CD4-positive, CD25-positive, alpha-beta regulatory T cell (primary cell): ENCODE measurements around the gene CNNM4. TPM values are rescaled to one million over a fixed set of nuclear protein-coding genes. Genes with fewer than 3 reads are reported as not detected.

Experiments used
- ATAC-seq, 2 donors: fragments of 150-1000 bp; cut with Tn5 transposase; one replicate each; pipeline ENCODE4 v1.10.0; 2021; ENCODE audit warnings: low read depth in 2 of 2, moderate number of reproducible peaks in 2 of 2, moderate library complexity in 1 of 2
- DNase-seq, 3 donors: peaks; one replicate each; pipeline versions ENCODE4 v3.0.0 to v3.0.0-alpha.2; 2012 to 2022; ENCODE audit warnings: mixed read lengths in 1 of 3
- H3K27ac ChIP-seq: one replicate; pipeline ENCODE4 v1.7.0; 2013; ENCODE audit warnings: mild to moderate bottlenecking, low read length; ENCODE audit not compliant: insufficient read depth, poor library complexity, severe bottlenecking
- H3K27me3 ChIP-seq: one replicate; pipeline ENCODE4 v1.7.0; 2013; ENCODE audit warnings: low read length; ENCODE audit not compliant: control insufficient read depth, insufficient read depth
- H3K36me3 ChIP-seq: one replicate; pipeline ENCODE4 v1.7.0; 2013; ENCODE audit warnings: mild to moderate bottlenecking, low read length, moderate library complexity; ENCODE audit not compliant: control insufficient read depth, insufficient read depth
- H3K4me1 ChIP-seq: 2 replicates; pipeline ENCODE4 v1.7.0; 2013; ENCODE audit warnings: mild to moderate bottlenecking, low read length; ENCODE audit not compliant: insufficient read depth, control insufficient read depth, poor library complexity, severe bottlenecking
- H3K4me3 ChIP-seq: one replicate; pipeline ENCODE4 v1.7.0; 2013; ENCODE audit warnings: low read depth, mild to moderate bottlenecking, low read length, moderate library complexity
- H3K9me3 ChIP-seq, 2 experiments: 1 replicate in 1 of 2; 2 replicates in 1 of 2; pipeline ENCODE4 v1.7.0; 2013; ENCODE audit warnings: low read length in 2 of 2, mild to moderate bottlenecking in 1 of 2, moderate library complexity in 1 of 2; ENCODE audit not compliant: control insufficient read depth in 2 of 2
- H3K27ac Mint-ChIP-seq, 3 donors: one replicate each; pipeline ENCODE4 v1.8.0; 2020 to 2022; ENCODE audit warnings: mild to moderate bottlenecking in 3 of 3, mixed read lengths in 3 of 3, moderate library complexity in 2 of 3
- H3K27me3 Mint-ChIP-seq: one replicate; pipeline ENCODE4 v1.8.0; 2022; ENCODE audit warnings: mild to moderate bottlenecking, mixed read lengths
- H3K36me3 Mint-ChIP-seq: one replicate; pipeline ENCODE4 v1.8.0; 2020; ENCODE audit warnings: mixed read lengths
- H3K4me1 Mint-ChIP-seq, 4 donors: one replicate each; pipeline ENCODE4 v1.8.0; 2020 to 2022; ENCODE audit warnings: mixed read lengths in 4 of 4, mild to moderate bottlenecking in 1 of 4
- H3K4me3 Mint-ChIP-seq, 4 donors: one replicate each; pipeline ENCODE4 v1.8.0; 2020 to 2022; ENCODE audit warnings: mild to moderate bottlenecking in 4 of 4, mixed read lengths in 4 of 4, moderate library complexity in 3 of 4
- H3K9me3 Mint-ChIP-seq, 7 donors: one replicate each; pipeline ENCODE4 v1.8.0; 2020 to 2022; ENCODE audit warnings: mixed read lengths in 7 of 7, mild to moderate bottlenecking in 3 of 7, moderate library complexity in 2 of 7
- polyA plus RNA-seq, 4 donors: library from polyadenylated mRNA; unstranded; fragments of 300-500 nt; fragmentation: Illumina TruSeq; gene quantifications; one replicate each; pipeline ENCODE4 v1.2.3, GENCODE V29; 2021
- total RNA-seq: library from RNA; stranded (reverse); gene quantifications from one replicate; pipeline ENCODE4 v1.2.3, GENCODE V29; 2022

The CNNM4 gene
- total and polyA plus RNA-seq, 5 donors from 2014 or later, result 0.98 to 11.2 (median 3.1) TPM

DNA sequence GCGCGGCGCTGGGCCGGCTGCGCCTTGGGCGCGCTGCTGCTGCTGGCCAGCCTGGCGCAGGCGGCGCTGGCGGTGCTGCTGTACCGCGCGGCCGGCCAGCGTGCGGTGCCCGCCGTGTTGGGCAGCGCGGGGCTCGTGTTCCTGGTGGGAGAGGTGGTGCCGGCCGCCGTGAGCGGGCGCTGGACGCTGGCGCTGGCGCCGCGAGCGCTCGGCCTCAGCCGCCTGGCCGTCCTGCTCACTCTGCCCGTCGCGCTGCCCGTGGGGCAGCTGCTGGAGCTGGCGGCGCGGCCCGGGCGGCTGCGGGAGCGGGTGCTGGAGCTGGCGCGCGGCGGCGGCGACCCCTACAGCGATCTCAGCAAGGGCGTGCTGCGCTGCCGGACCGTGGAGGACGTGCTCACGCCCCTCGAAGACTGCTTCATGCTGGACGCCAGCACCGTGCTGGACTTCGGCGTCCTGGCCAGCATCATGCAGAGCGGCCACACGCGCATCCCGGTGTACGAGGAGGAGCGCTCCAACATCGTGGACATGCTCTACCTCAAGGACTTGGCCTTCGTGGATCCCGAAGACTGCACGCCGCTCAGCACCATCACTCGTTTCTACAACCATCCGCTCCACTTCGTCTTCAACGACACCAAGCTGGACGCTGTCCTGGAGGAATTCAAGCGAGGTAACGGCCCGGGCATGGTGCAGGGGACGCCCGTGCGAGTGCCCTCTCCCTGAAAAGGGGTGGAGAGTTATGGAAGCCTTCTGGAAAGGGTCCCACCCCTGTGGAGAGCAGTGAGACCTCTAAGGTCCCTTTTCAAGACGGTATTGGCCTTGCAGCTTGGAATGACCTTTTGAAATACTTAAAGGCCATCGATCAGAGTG lies 56.4 kb downstream of the CNNM4 start:
- H3K36me3 Mint-ChIP-seq, result peaks cover 8% of the 10 kb centered on the region
- Histone ChIP-seq H3K27ac (no peak overlapping the region), H3K4me3 (peak overlapping the region; percentile 75), H3K4me1 (peaks cover 53% of the 10 kb centered on the region), H3K27me3 (no peaks in the 10 kb centered on the region), H3K9me3 (no peaks in the 10 kb centered on the region), H3K36me3 (peaks cover 5% of the 10 kb centered on the region)
- no peaks in the 10 kb centered on the region for H3K9me3 Mint-ChIP-seq
- peak overlapping the region; percentile 87 to 96 (median 94) for H3K4me3 Mint-ChIP-seq
- peak in 1 of 3 donors; percentile 24 for DNase-seq
- no peak for ATAC-seq
- H3K27me3 Mint-ChIP-seq, result no peaks in the 10 kb centered on the region
- H3K4me1 Mint-ChIP-seq, result peaks cover 30 to 70% (median 54%) of the 10 kb centered on the region in 4 donors
- H3K27ac Mint-ChIP-seq, result peak overlapping the region in 2 of 3 donors; percentile 73 to 87

DNA sequence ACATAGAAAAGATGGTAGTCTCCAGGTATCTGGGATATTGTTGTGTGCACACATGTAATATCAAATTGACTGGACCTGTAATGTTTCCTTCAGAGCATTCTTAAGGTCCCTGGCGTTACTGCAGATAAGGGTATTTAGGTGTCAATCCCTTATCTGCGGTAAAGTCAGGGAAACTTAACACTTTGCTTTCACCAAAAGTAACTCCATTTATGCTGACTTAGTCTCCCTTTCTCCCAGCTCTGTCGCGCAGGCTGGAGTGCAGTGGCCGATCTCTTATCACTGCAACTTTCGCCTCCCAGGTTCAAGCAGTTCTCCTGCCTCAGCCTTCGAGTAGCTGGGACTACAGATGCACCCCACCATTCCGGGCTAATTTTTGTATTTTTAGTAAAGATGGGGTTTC lies 57.2 kb downstream of the CNNM4 start:
- H3K4me1 ChIP-seq, result peaks cover 53% of the 10 kb centered on the region
- peak overlapping the region in 2 of 3 donors; percentile 73 to 87 for H3K27ac Mint-ChIP-seq
- H3K27me3 ChIP-seq, result no peaks in the 10 kb centered on the region
- H3K4me1 Mint-ChIP-seq, result peaks cover 27 to 70% (median 52%) of the 10 kb centered on the region in 4 donors
- H3K36me3 Mint-ChIP-seq, result peaks cover 6% of the 10 kb centered on the region
- peak overlapping the region; percentile 87 to 96 (median 94) for H3K4me3 Mint-ChIP-seq
- H3K27ac ChIP-seq, result no peak overlapping the region
- DNase-seq, result no peak
- H3K4me3 ChIP-seq, result peak overlapping the region; percentile 75
- ATAC-seq, result no peak
- H3K9me3 ChIP-seq, result no peaks in the 10 kb centered on the region
- H3K27me3 Mint-ChIP-seq, result no peaks in the 10 kb centered on the region
- H3K9me3 Mint-ChIP-seq, result no peaks in the 10 kb centered on the region
- H3K36me3 ChIP-seq, result peaks cover 8% of the 10 kb centered on the region

DNA sequence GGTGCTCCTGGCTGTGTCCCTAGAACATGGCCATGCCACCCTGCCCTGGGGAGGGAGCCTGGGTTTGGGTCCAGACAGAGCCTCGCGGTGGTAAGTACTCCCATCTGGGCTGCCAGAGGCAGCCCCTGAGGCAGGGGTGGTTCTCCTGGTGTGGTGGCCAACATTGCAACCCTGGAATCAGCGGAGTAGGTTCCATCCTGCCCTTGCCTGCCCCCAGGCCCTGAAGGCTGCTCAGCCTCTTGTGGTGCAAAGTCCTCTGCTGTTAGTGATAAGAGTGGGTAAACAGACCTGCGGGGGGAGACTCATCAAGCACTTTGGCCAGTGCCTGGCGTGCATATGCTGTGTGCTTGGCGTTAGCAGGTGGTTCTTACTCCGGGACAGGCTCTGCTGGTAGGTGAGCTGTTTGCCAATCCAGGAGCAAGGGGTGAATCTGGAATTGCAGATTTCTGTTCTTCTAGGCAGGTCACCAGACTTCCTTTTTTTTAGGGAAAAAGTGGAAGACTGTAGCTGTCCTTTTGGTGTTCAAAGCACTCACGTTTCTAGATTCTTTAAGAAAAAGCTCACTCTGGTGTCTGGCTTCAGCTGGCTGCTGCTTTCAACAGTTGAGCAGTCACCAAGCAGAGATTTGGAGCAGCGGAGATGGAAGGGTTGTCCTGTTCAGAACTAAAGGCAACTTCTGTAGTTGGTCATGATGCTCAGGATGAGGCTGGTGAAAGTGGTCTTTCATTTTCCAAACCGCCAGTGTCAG lies 58.6 kb downstream of the CNNM4 start:
- Mint-ChIP-seq H3K27ac (peak overlapping the region; percentile 51 to 79 (median 69)), H3K27me3 (no peaks in the 10 kb centered on the region), H3K4me3 (peak overlapping the region; percentile 87 to 96 (median 94)), H3K36me3 (peaks cover 5% of the 10 kb centered on the region), H3K4me1 (peaks cover 25 to 71% (median 55%) of the 10 kb centered on the region in 4 donors), H3K9me3 (no peaks in the 10 kb centered on the region)
- DNase-seq (no peak), ATAC-seq (no peak)
- no peaks in the 10 kb centered on the region for H3K9me3 ChIP-seq
- H3K27me3 ChIP-seq, result no peaks in the 10 kb centered on the region
- H3K4me3 ChIP-seq, result peak overlapping the region; percentile 57
- H3K4me1 ChIP-seq, result peaks cover 53% of the 10 kb centered on the region
- H3K27ac ChIP-seq, result no peak overlapping the region
- H3K36me3 ChIP-seq, result peaks cover 21% of the 10 kb centered on the region

DNA sequence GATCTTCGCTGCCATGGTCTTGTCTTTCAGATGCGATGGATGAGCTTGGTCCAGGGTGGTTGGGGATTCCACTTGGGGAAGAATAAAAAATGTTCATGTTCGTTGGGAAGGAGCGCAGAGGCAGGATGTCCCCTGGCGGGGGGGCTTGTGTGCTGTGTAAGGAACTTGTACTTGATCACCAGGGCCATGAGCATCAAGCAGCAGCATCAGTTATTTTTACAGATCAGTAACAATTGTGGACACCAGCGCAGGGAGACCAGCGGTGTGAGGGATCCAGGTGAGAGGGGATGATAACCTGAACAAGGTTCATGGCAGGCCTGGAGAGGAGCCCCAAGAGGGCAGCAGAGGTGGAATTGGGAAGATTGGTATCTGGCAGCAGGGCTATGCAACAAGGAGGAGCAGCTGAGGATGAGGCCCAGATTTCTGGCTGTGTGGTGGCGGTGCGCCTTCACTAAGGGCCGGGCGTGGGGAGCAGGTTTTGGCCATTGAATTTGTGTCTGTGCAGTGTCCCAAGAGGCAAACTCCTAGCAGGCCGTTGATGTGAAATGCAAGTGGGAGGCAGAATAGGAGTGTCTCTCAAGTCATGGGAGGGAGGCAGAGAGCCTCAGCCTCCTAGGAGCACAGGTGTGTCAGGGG lies 59.3 kb downstream of the CNNM4 start:
- Mint-ChIP-seq H3K4me1 (peaks cover 25 to 68% (median 54%) of the 10 kb centered on the region in 4 donors), H3K4me3 (peak overlapping the region; percentile 48 to 96 (median 89)), H3K9me3 (no peaks in the 10 kb centered on the region), H3K27me3 (no peaks in the 10 kb centered on the region), H3K36me3 (peaks cover 8% of the 10 kb centered on the region), H3K27ac (peak overlapping the region; percentile 51 to 79 (median 69))
- Histone ChIP-seq H3K4me3 (peak overlapping the region; percentile 26), H3K9me3 (no peaks in the 10 kb centered on the region), H3K27ac (no peak overlapping the region), H3K4me1 (peaks cover 52% of the 10 kb centered on the region), H3K27me3 (no peaks in the 10 kb centered on the region), H3K36me3 (peaks cover 26% of the 10 kb centered on the region)
- DNase-seq (no peak), ATAC-seq (no peak)

DNA sequence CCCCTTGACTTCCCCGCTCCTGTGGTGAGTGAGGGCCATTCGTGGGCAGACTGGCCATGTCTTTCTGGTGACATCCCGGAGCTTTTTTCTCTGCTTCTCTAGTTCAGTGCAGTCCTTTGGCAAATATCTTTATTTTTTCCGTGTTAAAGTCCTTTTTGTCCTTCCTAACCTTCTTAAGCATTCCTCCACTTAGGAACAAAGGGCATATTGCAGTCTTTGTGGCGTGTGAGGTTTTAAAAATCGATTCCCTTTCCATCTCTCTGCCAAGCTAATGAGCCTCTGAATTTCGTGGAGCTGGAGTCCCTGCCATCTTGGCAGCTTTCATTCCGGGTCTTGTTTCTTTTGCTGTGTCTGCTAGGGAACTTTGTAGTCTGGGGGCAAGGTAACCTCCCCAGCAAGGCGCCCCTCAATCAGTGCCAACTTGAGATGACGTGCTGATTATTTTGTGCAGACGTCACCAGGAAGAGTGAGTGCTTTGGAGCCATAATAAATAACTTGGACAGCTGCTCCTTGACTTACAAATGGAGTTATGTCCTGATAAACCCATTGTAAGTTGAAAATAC lies 60.5 kb downstream of the CNNM4 start:
- peaks cover 11% of the 10 kb centered on the region for H3K36me3 Mint-ChIP-seq
- H3K36me3 ChIP-seq, result peaks cover 38% of the 10 kb centered on the region
- no peak for ATAC-seq

DNA sequence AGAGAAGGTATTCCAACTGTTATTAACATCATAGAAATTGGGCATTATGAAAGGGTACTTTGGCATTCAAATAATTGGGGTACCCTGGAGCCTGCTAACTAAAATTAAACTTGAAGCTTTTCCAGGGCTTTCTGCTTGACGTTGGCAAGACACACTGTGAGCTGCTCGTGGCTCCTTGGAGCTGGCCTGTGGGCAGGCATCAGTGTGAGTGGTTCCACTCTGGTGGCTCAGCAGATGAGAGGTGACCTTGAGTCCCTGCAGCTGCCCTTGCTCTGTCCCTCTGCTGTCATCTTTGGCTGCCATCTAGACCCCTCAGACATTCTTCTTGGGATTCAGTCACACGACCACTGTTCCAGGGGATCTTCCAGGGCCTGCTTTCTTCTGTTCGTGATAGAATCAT lies 62.1 kb downstream of the CNNM4 start:
- H3K4me3 Mint-ChIP-seq, result no peak overlapping the region
- H3K4me1 ChIP-seq, result peaks cover 39% of the 10 kb centered on the region
- no peak for ATAC-seq
- H3K4me1 Mint-ChIP-seq, result peaks cover 19 to 57% (median 44%) of the 10 kb centered on the region in 4 donors
- H3K36me3 ChIP-seq, result peaks cover 52% of the 10 kb centered on the region
- H3K27ac Mint-ChIP-seq, result peak overlapping the region in 1 of 3 donors; percentile 90
- no peaks in the 10 kb centered on the region for H3K9me3 Mint-ChIP-seq
- H3K27me3 ChIP-seq, result no peaks in the 10 kb centered on the region
- H3K27me3 Mint-ChIP-seq, result no peaks in the 10 kb centered on the region
- H3K27ac ChIP-seq, result no peak overlapping the region
- no peak for DNase-seq
- no peaks in the 10 kb centered on the region for H3K9me3 ChIP-seq
- H3K36me3 Mint-ChIP-seq, result peaks cover 12% of the 10 kb centered on the region
- no peak overlapping the region for H3K4me3 ChIP-seq

More for the DNA sequence above, 60.5 kb downstream of the CNNM4 start:
- H3K27ac Mint-ChIP-seq, result peak overlapping the region; percentile 51 to 91 (median 66)
- Histone ChIP-seq H3K27me3 (no peaks in the 10 kb centered on the region), H3K4me3 (no peak overlapping the region), H3K9me3 (no peaks in the 10 kb centered on the region), H3K27ac (no peak overlapping the region), H3K4me1 (peaks cover 47% of the 10 kb centered on the region)
- H3K27me3 Mint-ChIP-seq, result no peaks in the 10 kb centered on the region
- no peak for DNase-seq
- peaks cover 19 to 62% (median 48%) of the 10 kb centered on the region in 4 donors for H3K4me1 Mint-ChIP-seq
- no peaks in the 10 kb centered on the region for H3K9me3 Mint-ChIP-seq
- H3K4me3 Mint-ChIP-seq, result peak overlapping the region; percentile 39 to 96 (median 74)

DNA sequence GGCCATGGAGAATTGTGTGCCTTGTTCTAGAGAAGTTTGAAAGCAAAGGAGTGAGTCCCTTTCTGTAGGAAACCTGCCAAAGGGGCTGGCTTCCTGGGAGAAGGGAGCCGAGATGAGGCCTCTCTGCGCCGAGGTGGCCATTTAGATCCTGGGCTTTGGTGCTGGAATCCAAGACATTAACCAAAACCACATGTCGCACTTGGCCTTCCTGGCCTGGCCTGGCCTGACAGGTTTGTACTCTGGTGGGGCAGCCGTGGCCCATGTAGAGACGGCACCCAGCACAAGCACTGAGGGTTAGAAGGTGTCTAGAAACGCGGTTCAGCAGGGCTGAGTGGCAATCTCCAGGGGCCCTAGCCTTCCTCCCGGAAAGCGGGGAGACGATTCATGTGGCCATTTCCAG lies 62.5 kb downstream of the CNNM4 start:
- no peak overlapping the region for H3K4me3 ChIP-seq
- H3K4me1 ChIP-seq, result peaks cover 35% of the 10 kb centered on the region
- Mint-ChIP-seq H3K4me1 (peaks cover 19 to 52% (median 41%) of the 10 kb centered on the region in 4 donors), H3K9me3 (no peaks in the 10 kb centered on the region), H3K27ac (no peak overlapping the region), H3K36me3 (peaks cover 15% of the 10 kb centered on the region), H3K27me3 (no peaks in the 10 kb centered on the region), H3K4me3 (no peak overlapping the region)
- ATAC-seq, result no peak
- no peaks in the 10 kb centered on the region for H3K27me3 ChIP-seq
- no peak for DNase-seq
- peaks cover 56% of the 10 kb centered on the region for H3K36me3 ChIP-seq
- no peak overlapping the region for H3K27ac ChIP-seq
- no peaks in the 10 kb centered on the region for H3K9me3 ChIP-seq
